Kidney tubule cell (primary cell): ENCODE data around the gene ARMH3.

ENCODE experiments used
- DNase-seq: peaks from one replicate; pipeline ENCODE4 v3.0.0-alpha.2; 2018; ENCODE audit warnings: low spot score

ARMH3 gene

DNA sequence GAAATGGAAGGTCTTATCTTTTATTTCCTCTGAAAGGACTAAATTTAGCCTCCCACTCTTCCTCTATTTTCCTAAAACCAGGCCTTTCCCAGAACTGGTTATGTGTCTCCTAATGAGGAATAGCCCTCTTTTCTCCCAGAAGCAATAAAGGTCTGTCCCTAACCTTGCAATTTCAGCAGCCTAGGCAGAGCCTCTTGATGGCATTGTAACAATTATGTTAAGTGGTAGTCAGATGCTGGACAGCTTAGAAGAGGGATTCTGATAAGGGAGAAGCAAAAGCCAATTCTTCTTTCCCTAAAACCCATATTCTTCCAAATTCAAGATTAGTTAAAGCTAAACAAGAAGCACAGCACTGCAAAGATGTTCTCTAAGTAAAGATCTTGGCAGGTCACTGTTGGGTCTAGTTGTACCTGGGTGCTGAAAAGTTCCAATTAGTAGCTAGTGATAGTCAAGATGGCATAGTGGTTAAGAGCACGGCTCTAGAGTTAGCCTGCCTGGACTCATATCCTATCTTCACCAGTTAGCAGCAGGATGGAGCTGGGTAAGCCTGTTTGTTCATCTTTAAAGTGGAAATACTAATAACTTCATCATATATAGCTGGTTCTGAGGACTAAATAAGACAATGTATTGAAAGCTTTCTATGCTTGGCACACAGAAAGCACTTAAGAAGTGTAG, 198.0 kb downstream of the ARMH3 start:
- DNase-seq: no peak

DNA sequence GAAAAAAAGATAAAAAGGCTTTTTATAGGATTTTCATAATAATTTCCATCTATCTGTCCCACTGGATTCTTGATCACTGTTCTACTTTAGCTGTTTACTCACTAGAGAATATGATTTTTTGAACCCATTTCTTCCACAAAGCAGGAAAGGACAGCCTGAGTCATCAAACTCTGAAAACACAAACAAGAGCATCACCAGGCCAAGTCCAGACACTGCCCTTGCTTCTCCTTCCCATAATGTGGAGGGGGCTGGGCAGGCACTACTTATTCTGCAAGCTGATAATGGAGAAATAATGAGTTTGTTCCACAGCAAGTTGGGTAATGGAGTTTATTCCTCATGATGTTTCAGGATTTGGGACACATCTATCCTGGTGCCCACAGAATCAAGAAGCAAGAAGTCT, 199.3 kb downstream of the ARMH3 start:
- no peak for DNase-seq

DNA sequence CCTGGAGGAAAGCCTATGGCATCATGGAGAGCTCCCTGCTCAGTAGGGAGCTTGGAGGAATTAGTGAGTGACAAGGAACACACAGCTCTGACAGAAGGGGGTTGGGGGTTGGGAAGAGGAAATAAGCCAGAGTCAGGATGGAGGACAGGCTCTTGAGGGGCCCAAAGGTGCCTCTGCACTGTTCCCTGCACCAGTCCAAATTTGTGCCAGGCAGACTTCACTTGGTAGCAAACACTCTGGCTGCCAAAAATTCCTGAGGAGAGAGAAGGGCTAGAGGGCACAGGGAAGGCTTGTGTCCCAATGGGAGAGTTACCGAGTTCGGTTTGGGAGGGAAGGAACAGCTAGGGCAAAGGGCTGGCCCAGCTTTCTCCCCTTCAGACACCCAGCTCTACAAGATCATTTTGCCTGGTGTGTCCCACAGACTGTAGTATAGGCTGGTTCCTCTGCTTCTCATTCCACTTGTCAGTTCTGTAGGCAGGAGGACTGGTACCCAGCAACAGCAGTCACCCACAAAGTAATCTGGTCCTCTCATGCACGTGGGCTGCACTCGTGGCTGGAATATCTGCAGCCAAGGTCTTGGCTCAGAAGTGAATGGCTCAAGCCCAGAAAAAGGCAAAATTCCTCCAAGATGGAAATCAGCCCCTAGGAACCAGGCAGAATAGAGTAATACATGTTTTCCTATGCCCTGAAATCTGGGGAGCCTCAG, 204.4 kb downstream of the ARMH3 start:
- DNase-seq: no peak

DNA sequence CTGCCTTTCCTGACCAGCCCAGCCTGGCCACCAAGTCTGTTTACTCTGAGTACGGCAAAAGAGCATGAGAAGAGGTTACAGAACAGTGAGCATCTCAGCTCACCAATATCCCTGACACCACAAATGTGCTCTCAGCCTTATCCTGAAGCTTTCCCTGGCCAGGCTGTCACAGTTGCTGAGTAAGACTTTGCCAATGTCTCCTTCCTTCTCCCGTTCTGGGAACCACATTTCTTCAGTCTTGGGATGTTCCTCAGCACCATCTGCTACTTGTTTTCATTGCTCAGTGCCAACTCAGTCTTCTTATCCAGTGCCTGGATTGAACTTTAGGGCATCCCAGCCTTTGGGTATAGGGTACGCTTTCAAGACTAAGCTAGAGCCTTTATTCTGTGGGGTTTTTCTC, 205.2 kb downstream of the ARMH3 start:
- no peak for DNase-seq

DNA sequence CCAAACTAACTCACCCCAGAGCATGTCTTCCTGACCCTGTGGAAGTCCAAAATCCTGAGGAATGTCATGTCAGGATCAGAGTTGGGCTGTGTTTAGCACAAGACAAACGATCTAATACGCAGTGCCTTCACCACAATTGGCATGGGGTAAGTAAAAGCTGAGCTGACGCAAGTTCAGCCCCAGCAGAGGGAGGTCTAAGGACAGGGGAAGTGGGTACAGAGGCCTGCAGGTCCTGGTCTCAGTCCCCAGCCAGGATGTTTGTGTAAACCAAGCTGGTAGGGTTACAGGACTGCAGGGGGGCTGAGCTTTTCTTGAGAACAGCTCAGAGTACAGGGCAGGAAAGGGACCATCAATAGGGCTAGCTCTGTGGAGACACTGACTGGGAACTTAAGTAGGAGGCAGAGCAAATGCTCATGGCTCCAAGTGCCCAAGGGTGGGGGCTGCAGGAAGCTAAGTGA, 207.1 kb downstream of the ARMH3 start:
- DNase-seq: no peak

DNA sequence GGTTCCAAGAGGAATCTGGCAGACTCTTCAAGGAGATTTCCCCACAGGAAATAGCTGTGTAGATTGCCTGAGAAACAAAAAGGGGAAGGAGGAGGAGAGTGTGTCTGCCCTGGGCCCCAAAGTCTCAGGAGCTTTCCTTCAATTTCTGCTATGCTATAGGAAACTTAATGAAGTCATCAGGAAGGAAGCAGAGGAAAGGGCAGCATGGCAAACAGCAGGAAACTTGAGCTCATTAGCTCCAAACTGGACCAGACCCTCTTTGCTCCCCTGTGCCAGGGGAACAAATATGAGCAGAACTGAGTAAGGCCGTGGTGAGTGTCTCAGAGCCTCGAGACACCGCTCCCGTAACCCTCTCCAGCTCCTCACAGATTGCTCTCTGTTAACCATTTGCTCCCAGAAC, 207.6 kb downstream of the ARMH3 start:
- no peak for DNase-seq

DNA sequence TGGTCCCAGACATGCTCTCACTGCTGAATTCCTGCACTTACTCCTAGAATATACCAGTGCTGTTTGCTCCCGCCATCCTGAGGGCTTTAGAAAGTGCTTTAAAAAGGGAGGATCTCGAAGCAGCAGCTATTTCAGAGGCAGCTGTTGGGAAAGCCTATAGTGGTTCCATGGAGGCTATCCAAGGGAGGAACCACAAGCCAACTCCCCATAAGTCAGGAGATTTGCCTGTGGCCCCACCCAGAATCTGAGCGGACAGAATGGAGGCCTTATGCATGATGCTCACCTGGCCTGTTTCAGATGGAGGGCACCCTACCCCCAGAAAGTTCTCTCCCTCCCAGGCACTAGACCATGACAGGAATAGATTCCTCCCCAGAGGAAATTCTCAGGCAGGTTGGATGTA, 210.1 kb downstream of the ARMH3 start:
- DNase-seq: no peak

DNA sequence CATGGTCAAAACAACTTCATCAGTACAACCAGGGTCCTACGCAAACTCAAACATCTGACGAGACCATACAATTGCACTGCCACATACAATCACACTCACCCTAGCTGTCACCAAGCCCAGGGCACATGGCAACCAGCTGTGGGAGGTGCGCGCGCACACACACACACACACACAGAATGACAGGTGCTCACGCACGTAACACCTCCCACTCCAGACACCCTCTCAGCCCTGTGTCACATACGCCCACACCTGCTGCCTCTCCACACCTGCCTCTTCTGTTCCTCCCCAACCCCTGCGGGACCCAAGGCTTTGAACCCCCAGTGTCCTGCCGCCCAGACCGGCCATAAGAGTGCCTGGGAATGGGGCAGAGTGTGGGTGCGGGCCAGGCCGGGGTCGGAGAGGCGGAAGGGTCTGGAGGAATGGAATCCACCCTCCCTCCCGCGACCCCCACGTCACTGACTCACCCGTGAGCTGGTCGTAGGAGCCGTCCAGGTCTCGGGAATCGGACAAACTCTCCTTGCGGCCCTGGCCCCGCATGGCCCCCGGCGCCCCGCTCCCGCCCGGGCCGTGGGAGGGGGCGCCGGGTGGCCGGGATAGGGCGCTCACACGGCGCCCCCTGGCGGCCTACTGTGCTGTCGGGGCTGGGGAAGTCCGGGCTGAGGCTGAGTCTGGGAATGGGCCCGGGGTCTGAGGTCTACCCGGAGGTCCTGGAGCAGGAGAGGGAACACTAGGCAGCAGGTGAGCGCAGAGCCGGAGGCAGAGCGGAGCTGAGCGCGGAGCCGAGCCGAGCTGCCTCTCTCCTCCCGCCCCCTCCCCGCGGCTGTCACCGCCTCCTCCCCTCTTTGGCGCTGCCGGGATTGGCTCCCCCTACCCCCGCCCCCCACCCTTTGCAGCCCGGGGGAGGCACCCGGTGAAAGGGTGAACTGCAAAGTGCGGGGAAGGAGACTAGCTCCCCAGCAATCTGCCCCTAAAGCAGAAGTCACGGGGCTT, 212.6 kb downstream of the ARMH3 start, which contains the start of gene KCNIP2:
Gene KCNIP2 (minus strand): TSS at position 769 of the 990 bp plus-strand sequence. CDS start 232 bp downstream, at position 537.
- no peak for DNase-seq

DNA sequence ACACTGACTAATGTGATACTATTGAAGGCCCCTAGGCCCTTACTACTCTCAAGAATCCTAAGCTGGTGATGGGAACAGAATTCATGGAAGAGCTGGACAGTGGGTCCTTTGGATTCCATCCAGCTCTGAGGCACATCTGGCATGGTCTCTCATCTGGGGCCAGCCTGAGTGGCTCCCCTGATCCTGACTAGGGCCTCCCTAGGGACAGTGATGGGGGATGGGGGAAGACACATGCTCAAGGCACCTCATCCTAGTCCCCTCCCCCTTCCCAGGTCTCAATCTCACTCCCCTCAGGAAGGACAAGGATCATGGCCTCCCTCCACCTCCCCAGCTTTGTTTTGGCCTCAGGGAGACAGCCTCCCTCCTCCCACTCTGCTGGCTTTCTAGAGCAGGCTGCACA, 214.1 kb downstream of the ARMH3 start:
- no peak for DNase-seq

DNA sequence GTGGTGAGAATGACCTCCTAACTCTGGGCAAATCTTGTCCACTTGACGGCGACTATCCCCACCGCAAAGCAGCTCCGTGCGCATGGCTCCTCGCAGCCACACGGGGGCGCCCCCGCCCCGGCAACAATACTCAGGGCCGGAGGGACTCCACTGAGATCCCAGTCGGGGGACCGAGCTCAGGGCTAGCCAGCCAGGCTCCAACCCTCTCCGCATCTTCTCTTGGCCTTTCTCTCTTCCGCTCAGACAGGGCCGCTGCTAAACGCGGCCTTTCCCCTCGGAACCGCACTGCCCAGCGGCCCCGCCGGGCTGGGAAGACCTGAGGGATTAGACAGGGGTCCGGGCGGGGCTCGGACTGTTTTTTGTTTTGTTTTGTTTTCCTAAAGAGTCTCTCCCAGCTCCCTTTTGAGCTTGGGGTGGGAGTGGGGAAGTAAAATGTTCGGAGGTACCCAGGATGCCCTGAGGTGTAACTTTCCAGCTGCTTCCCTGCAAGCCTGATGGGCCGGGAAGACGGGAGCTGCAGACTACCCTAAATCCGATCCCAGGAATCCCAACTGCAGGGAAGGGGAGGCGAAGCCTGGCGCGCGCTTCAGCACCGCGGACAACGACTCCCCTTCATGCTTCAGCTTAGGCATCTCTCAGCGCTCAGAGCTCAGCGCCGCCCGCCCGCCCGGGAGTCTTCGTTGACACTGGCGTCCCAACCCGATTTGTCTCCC, 215.1 kb downstream of the ARMH3 start:
- DNase-seq: peak; percentile 76

DNA sequence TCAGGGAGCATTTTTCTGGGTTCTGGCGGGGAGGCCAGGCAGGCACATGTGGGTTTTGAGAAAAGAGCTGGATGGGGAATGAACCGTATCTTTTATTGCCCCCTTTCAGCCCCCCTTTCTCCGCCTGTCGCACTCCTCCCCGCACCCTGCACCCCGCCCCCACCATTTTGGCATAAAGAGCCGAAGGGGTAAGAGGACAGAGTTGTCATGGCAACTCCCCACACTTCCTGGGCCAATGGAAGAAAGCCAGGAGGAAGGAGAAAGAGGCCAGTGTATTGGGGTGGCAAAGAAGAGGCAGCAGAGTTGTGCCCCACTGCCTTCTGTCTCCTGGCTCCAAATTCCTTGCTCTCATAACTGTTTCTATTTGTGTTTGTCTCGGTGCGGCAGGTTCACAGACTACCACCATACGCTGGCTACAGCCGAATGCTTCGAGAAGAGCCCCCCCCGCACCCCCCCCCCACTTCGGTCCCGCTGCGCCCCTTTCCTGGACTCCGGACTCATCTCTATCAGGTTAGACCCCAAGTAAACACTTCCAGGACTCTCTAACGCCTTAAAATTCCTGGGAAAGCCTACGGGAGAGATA, 215.8 kb downstream of the ARMH3 start:
- no peak for DNase-seq

DNA sequence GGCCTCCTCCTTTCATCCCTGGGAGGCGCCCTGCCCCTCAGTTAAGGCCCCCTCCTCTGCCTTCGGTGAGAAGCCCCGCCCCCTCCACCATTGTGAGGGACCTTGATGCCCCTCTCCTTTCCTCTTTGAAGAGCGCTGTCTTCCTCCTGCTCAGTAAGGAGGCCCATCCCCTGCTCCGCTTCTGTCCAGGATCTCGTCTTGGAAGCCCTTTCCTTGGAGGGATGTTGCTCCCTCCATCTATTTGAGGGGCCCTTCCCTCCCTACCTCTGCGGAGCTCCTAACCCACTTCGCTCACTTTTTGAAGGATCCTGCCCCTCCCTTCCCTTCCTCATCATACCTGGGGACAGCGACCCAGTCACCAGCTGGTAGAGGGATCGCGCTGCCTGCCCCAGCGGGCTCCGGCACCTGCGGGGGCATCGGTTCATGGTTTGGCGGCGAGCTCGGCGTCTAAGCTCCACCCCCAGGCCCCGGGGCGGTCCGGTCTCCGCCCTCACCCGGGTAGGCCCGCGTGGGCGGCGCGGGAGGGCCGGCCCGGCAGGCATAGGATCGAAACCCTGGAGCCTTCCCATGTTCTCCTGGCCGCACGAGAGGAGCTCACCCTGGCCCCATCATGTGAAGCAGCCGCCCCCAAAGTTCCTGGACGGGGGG, 216.4 kb downstream of the ARMH3 start:
- peak; percentile 19 for DNase-seq

DNA sequence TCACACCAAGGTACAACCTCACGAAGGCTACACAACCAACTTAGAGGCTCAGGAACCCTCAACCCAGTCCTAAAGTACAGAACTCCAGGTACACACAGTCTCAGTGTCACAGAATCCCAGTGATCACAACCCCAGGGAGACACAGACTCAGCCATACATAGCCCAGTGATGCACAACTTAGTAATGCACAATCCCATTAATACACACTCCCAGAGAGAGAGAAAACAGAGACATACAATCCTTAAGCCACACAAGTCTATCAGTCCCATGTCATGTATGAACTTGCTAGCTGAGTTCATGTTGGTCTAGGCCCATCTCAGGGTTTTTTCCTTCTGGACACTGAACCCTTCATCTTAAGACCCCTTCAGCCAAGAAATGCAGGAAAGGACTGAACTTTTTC, 217.0 kb downstream of the ARMH3 start:
- DNase-seq: no peak

DNA sequence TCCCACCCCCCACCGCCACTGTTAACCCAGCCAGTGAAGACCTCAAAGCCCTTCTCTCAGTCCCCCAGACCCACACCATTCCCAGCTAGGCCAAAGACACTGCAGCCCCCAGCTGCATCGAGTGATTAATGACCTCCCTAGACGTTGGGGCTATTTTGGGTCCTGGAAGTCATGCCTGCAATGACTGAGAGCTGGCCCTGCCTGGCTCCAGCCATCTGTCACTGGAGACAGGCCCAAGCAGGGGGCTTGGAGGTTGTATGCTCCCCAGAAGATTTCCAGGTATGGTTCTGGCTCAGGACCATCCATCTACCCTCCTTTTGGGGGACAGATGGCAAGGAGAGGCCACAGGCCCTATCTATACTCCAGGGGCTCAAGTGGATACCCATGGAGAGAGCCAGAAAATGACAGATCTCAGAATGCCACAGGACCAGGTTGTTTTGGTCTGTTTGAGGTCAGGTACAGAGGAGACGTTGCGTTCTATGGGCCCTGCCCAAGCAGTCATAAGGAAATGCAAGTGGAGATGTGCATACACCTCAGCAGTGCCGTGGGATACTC, 217.5 kb downstream of the ARMH3 start:
- DNase-seq: no peak

DNA sequence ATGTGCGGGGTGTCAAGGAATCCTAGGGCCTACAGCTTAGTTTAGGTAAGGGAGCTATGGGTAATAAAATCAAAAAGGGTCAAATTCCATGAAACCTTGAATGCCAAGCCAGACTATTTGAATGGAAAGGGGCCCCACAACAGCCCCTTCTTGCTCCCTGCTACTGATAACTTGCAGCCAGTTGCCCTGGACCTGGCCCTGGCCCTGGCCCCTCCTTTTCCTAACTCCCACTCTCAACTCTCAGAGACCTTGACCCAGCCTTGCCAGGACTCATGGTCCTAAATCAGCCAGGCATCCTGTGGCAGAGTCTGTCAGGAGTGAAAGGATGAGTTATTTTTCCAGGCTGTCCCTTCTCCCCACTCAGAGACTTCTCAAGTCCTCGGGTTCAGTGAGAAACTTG, 218.2 kb downstream of the ARMH3 start:
- DNase-seq: no peak

DNA sequence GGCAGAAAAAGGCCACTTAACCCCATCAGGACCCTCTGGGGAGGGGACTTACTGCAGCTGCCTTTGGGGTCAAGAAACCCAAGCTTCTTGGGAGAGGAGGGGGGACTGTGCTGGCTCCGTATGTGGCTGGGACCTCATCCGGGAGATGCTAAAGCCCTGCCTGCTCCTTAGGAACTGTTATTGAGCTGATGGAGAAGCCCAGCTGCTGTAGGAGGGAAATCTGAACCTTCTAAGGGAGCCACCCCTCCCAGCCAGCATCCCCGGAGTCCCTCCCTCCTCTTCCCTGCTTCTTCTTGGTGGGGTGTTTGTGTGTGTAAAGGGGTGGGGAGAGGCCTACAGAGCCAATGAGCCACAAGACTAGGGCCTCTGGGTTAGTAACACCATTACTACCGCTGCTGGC, 220.6 kb downstream of the ARMH3 start:
- DNase-seq: no peak

DNA sequence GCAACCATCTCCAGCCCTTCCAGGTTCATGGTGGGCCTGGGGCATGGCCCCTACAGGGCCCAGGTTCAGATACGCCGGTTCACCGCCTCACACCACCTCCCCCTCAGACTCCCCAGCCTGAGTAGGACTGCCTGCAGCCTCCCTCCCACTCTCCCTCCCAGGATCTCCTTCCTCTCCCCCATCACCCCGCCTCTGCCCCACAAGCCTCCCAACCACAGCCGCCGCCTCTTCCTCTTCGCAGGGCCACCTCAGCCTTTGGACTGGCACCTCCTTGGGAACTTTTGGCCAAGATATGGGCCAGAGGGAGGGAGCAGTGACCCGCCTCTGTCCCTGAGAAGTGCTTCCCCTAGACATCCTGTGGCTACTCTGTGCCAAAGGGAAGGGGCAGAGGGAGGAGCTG, 221.6 kb downstream of the ARMH3 start:
- DNase-seq: no peak

DNA sequence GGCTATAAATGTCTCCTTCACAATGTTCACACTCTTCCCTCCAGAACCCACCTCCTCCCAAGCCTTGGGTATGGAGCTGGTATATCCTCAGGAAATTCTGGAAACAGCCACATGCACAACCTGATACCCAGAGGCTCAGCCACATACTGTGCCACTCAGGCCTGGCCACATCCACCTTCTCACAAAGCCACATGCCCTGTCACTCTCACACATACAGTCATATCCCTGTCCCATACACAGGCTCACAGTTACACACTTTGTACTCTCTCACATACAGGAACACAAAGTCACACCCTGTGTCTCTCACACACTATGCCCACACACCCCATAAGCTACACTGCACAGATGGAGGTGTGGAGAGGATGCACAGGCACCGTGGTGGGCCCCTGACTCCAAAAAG, 222.5 kb downstream of the ARMH3 start:
- no peak for DNase-seq

DNA sequence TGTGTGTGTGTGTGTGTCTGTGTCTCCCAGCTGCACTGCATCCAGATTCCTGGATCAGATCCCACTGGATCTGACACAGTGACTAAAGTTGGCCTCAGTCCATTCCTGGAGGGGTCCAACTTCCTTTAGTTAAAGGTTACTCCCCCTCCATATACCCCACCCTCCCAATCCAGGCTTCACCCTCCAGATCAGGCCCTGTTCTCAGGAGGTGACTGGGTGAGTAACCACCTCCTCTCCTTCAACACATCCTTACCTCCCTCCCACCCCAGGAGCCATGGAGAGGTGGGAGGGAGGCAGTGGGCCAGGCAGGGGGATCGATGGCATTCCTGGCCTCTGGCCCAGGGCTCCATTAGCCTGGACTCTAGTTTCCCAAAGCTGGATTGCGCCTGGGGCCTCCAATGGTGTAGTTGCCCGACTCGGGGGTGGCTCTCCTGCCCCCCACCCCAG, 223.6 kb downstream of the ARMH3 start:
- DNase-seq: no peak

DNA sequence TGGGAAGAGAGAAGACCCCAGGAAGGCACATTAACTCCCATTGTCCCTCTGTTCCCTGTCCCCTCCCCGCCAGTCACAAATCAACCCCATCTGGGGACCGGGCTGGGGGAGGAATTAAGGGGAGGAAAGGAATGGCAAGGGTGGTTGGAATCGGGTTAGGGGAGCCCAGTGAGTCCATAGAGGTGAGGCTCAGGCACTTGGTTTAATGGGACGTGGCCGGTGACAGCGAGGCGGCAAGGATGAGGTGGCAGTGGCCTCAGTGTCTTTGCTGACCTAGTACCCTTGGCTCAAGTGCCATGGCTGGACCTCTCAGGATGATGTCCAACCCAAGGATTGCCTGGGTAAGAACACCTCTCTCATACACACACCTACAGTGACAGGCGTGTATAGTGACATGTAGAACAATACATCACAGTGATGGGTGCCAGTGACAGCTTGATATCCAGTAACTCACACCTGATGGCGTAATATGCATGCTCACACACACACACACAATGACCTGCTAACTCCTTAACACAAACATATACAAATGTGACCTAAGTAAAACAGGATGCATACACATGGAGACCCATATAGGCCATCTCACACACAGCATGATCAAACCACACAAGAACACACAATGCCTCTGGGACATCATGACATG, 224.7 kb downstream of the ARMH3 start:
- DNase-seq: no peak
